Fibroblast of mammary gland (primary cell): Measurements from ENCODE around the gene ITGB2.

Source experiments
- DNase-seq: peaks from one replicate; pipeline ENCODE4 v3.0.0-alpha.2; 2010; ENCODE audit warnings: low read depth
- H3K4me3 ChIP-seq: 2 replicates; pipeline ENCODE4 v1.5.1; 2011; ENCODE audit warnings: low read depth, mild to moderate bottlenecking, low read length, moderate library complexity; ENCODE audit not compliant: control insufficient read depth
- CTCF ChIP-seq: conservative IDR thresholded peaks from 2 replicates; pipeline ENCODE4 v1.5.1; 2011; ENCODE audit warnings: low read depth, low read length, inconsistent platforms; ENCODE audit not compliant: control insufficient read depth, insufficient read depth

Gene ITGB2

GRCh38 chr21:44965251-44966022 lies 44.7 kb upstream of the ITGB2 start:
- DNase-seq: peak; percentile 80
- no peak for TF ChIP-seq CTCF
- H3K4me3 ChIP-seq: no peak overlapping the region

DNA sequence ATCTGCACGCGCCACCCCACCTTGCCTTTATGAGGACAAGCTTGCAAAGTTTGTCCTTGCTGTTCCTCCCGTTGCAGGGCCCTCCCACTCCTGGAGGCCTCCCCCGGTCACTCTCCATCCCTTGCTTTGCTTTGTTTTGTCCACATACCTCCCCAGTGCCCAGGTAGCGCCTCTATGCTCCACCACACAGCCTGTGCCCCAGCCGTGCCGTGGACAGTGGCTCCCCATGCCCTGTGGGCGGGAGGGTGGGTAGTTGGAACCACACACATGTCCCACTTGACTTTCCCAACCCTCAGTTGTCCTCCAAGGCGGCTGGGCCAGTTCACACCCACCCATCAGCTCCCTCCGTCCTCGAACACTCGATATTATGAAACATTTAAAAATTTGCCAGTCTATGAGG lies 43.7 kb upstream of the ITGB2 start:
- H3K4me3 ChIP-seq: no peak overlapping the region
- TF ChIP-seq CTCF: no peak
- no peak for DNase-seq

GRCh38 chr21:44962403-44962966 lies 41.8 kb upstream of the ITGB2 start:
- peak; percentile 93 for DNase-seq
- TF ChIP-seq CTCF: no peak
- no peak overlapping the region for H3K4me3 ChIP-seq

DNA sequence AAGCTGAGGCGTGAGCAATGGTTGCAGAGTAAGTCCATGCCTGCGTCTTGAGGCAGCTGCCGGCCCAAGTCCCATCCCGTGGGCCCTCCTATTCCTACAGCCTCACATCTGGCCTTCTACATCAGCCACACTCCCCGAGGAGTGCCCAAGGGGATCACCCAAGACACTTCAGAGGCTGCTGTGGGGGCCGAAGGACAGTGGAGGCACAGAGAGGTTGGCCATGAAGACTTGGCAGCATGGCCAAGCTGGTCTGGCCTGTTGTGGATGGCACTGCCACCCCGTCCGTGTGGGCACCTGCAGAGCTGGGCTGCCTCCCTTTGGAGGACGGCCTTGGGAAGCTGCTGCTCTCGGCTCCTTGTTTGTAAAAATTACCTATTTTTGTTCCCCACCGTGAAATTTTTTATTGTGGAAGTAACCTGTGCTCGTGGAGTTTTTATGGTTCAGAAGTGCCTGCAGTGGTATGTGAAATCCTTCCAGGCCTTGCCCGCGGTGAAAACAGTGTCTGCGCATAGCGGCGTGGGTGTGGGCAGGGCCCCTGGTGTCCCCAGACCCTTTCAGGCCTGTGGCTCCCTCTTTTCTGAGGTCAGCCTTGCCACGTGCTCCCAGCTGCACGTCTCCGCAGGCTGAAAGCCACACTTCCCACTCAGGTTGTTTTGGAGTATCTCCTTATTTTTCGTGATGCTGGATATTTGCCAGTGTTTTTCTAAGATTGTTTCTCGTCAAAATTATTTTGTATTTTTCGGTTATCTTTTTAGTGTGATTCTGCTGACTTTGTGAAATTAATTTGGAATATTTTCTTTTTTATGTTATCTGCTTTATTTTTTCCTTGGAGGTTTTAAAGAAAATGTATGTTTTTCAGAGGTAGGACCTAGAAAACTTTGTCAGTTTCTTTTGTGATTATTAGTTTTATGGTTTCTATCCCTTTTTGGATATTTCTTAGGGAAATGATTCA lies 39.7 kb upstream of the ITGB2 start:
- DNase-seq: no peak
- no peak overlapping the region for H3K4me3 ChIP-seq
- no peak for TF ChIP-seq CTCF

GRCh38 chr21:44959376-44960091 lies 38.8 kb upstream of the ITGB2 start:
- no peak for TF ChIP-seq CTCF
- no peak overlapping the region for H3K4me3 ChIP-seq
- no peak for DNase-seq
